SK-N-MC (cell line): ENCODE data around the gene RBMS3.

Source experiments
- DNase-seq: peaks from one replicate; pipeline ENCODE4 v3.0.0-alpha.2; 2011; ENCODE audit warnings: low read depth, low spot score
- H3K27ac ChIP-seq: fragments of 200-600 bp; sonication (generic); 2 replicates; pipeline ENCODE4 v1.5.1; 2016; ENCODE audit warnings: mixed run types
- H3K36me3 ChIP-seq: fragments of 200-600 bp; sonication (generic); 2 replicates; pipeline ENCODE4 v1.6.1; 2017; ENCODE audit warnings: antibody characterized with exemption, low read length, mixed read lengths; ENCODE audit not compliant: insufficient read depth
- H3K4me3 ChIP-seq: fragments of 200-600 bp; sonication (generic); 2 replicates; pipeline ENCODE4 v1.5.1; 2016
- H3K9ac ChIP-seq: fragments of 200-600 bp; sonication (generic); 2 replicates; pipeline ENCODE4 v1.8.0; 2017; ENCODE audit warnings: mixed run types, mixed read lengths; ENCODE audit not compliant: insufficient read length
- H3K9me3 ChIP-seq: fragments of 200-600 bp; sonication (generic); 2 replicates; pipeline ENCODE4 v1.6.1; 2017; ENCODE audit warnings: low read depth, mild to moderate bottlenecking, antibody characterized with exemption, low read length, moderate library complexity, mixed read lengths
- EZH2 ChIP-seq: fragments of 200-600 bp; sonication (generic); IDR thresholded peaks from one replicate; pipeline ENCODE4 v1.6.1; 2017; ENCODE audit warnings: antibody characterized with exemption
- FOXP2 ChIP-seq: optimal IDR thresholded peaks from 2 replicates; pipeline ENCODE3; 2011; ENCODE audit warnings: mild to moderate bottlenecking, moderate library complexity; ENCODE audit not compliant: insufficient read depth; ENCODE audit errors: extremely low read length, control extremely low read depth
- POLR2AphosphoS5 ChIP-seq: IDR thresholded peaks from 2 replicates; pipeline ENCODE4 v1.6.1; 2012; ENCODE audit warnings: mild to moderate bottlenecking, low read depth, low read length, borderline replicate concordance

Gene RBMS3

GRCh38 chr3:29291260-29291981 is 10.6 kb downstream of the RBMS3 start:
- H3K9me3 ChIP-seq = no peaks in the 10 kb centered on the region
- no peak overlapping the region for H3K4me3 ChIP-seq
- H3K27ac ChIP-seq = no peak overlapping the region
- DNase-seq = no peak
- no peaks in the 10 kb centered on the region for H3K36me3 ChIP-seq
- no peak overlapping the region for H3K9ac ChIP-seq
- no peak for TF ChIP-seq FOXP2
- no peak for TF ChIP-seq EZH2
- no peak for TF ChIP-seq POLR2AphosphoS5

GRCh38 chr3:29291982-29292363 is 11.1 kb downstream of the RBMS3 start:
- DNase-seq = no peak
- Histone ChIP-seq H3K27ac (no peak overlapping the region), H3K4me3 (no peak overlapping the region)

DNA sequence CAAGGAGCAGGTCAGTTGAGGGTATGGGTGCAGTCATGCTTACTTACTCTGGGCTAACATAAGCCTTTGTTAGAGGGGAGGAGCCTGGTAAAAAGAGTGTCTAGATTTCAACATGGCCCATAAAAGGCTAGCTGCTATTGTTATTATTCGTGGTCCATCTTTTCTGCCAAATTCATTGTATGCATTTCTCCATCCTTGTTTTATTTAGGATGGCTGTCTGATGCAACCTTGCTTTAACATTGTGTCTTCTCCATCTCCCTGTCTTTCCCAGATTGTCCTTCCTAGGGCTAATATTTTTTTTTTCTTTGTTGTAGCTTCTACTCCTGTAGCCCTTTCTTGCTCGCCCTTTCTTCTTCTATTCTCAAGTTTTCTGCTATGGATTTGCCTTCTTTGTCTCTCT is 12.6 kb downstream of the RBMS3 start:
- DNase-seq = no peak
- TF ChIP-seq POLR2AphosphoS5 = no peak
- TF ChIP-seq EZH2 = no peak
- TF ChIP-seq FOXP2 = no peak
- Histone ChIP-seq H3K4me3 (no peak overlapping the region), H3K27ac (no peak overlapping the region), H3K9ac (no peak overlapping the region), H3K9me3 (no peaks in the 10 kb centered on the region), H3K36me3 (no peaks in the 10 kb centered on the region)

More at GRCh38 chr3:29291982-29292363, 11.1 kb downstream of the RBMS3 start:
- no peak overlapping the region for H3K9ac ChIP-seq
- TF ChIP-seq EZH2 (no peak), FOXP2 (no peak), POLR2AphosphoS5 (no peak)
- no peaks in the 10 kb centered on the region for H3K36me3 ChIP-seq
- H3K9me3 ChIP-seq = no peaks in the 10 kb centered on the region

- TF ChIP-seq EZH2 (no peak), POLR2AphosphoS5 (no peak), FOXP2 (no peak)
- Histone ChIP-seq H3K27ac (no peak overlapping the region), H3K9me3 (no peaks in the 10 kb centered on the region), H3K36me3 (no peaks in the 10 kb centered on the region), H3K4me3 (no peak overlapping the region), H3K9ac (no peak overlapping the region)
- no peak for DNase-seq
Measured at GRCh38 chr3:29297998-29298397, 17.1 kb downstream of the RBMS3 start.

DNA sequence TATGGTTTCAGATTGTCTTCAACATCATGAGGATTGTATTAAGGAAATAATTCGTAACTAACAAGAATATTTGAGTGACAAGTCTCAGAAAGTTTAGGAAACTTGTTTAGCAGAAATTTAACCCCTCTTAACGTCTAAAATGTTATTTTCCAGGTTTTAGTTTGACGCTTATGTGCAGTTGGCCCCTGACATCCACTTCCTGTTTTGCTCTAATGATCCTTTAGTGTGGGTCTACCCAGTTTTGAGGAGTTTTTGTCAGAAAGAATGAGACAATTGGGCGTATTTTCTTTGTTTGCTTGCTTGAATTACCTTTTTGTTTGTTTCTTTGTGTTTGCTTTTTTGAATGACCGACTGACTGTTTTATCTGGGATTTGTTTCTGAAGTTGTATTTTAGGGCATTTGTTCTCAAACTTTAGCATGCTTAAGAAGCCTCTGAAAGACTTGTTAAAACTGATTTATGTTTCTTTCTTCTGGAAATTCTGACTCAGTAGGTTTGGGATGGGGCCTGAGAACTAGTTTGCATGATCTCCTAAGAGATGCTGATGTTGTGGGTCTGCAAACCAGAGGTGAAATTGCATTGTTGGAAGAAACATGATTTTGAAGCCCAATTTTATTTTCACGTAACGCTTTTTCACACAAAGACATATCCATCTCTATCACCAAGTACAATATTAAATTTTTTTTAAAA is 20.6 kb downstream of the RBMS3 start:
- no peak for TF ChIP-seq POLR2AphosphoS5
- no peak for TF ChIP-seq EZH2
- no peak for TF ChIP-seq FOXP2
- H3K9ac ChIP-seq = no peak overlapping the region
- DNase-seq = no peak
- no peak overlapping the region for H3K4me3 ChIP-seq
- no peaks in the 10 kb centered on the region for H3K9me3 ChIP-seq
- H3K36me3 ChIP-seq = no peaks in the 10 kb centered on the region
- no peak overlapping the region for H3K27ac ChIP-seq

DNA sequence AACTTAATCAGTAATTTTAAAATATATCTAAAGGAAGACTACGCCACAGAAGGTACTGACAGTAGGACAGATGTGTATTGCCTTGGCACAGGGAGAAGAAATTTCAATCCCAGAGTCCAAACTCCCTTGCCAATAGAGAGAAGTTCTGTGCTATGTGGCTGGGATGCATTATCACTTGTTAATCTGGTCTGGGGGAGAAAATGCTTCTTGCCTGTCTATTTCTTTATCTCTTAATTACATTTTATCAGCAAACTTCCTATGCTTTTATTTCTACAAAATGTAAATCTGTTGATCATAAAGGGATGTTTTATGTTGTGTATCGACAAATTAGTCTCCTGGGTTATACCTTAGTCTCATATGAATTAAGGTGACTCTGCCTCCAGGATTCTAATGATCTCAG is 21.7 kb downstream of the RBMS3 start:
- no peak overlapping the region for H3K4me3 ChIP-seq
- no peak for DNase-seq
- no peak overlapping the region for H3K9ac ChIP-seq
- no peaks in the 10 kb centered on the region for H3K36me3 ChIP-seq
- TF ChIP-seq POLR2AphosphoS5 = no peak
- no peak for TF ChIP-seq FOXP2
- TF ChIP-seq EZH2 = no peak
- no peak overlapping the region for H3K27ac ChIP-seq
- no peaks in the 10 kb centered on the region for H3K9me3 ChIP-seq

- Histone ChIP-seq H3K9me3 (no peaks in the 10 kb centered on the region), H3K4me3 (no peak overlapping the region), H3K27ac (no peak overlapping the region), H3K36me3 (no peaks in the 10 kb centered on the region), H3K9ac (no peak overlapping the region)
- TF ChIP-seq POLR2AphosphoS5 (no peak), FOXP2 (no peak), EZH2 (no peak)
- DNase-seq = no peak
Measured at GRCh38 chr3:29307295-29307694, 26.4 kb downstream of the RBMS3 start.

- Histone ChIP-seq H3K36me3 (no peaks in the 10 kb centered on the region), H3K4me3 (no peak overlapping the region), H3K9me3 (no peaks in the 10 kb centered on the region), H3K9ac (no peak overlapping the region), H3K27ac (no peak overlapping the region)
- no peak for DNase-seq
- TF ChIP-seq FOXP2 (no peak), POLR2AphosphoS5 (no peak), EZH2 (no peak)
Measured at GRCh38 chr3:29310865-29311264, 30.0 kb downstream of the RBMS3 start.
